ENCODE data around the gene ENDOG.
A peak's percentile ranks its signal among the peaks of the same experiment; 100 is the strongest.
"Not testable (repeated sequence)": the region's sequence is repeated elsewhere in the genome, so short reads cannot be mapped to it uniquely, and the experiment has no call there.

ENDOG gene

GRCh38 chr9:128785427-128785826 is 32.9 kb upstream of the ENDOG start:
- H3K4me3 ChIP-seq (ENCODE audit: low read length), result no peak overlapping the region
- H3K9me3 ChIP-seq (ENCODE audit: control insufficient read depth, low read depth, low read length), result no peaks in the 10 kb centered on the region
- no peaks in the 10 kb centered on the region for H3K27me3 ChIP-seq (ENCODE audit: control insufficient read depth, insufficient read depth, low read length)
- H3K27ac ChIP-seq (ENCODE audit: low read length), result no peak overlapping the region
- peaks cover 4% of the 10 kb centered on the region for H3K4me1 ChIP-seq (ENCODE audit: control insufficient read depth, low read depth, low read length)
- H3K36me3 ChIP-seq (ENCODE audit: control insufficient read depth, low read depth, low read length), result no peaks in the 10 kb centered on the region
- H3K9ac ChIP-seq (ENCODE audit: low read length), result no peak overlapping the region

- no peak within 1 kb of the TSS for H3K27ac ChIP-seq (ENCODE audit: low read length)
- peak within 1 kb of the TSS; percentile 87 for H3K4me3 ChIP-seq (ENCODE audit: low read length)
- no peaks in the 10 kb centered on the region for H3K27me3 ChIP-seq (ENCODE audit: control insufficient read depth, insufficient read depth, low read length)
- peak within 1 kb of the TSS; percentile 74 for H3K9ac ChIP-seq (ENCODE audit: low read length)
- peaks cover 8% of the 10 kb centered on the region for H3K36me3 ChIP-seq (ENCODE audit: control insufficient read depth, low read depth, low read length)
- no peaks in the 10 kb centered on the region for H3K9me3 ChIP-seq (ENCODE audit: control insufficient read depth, low read depth, low read length)
- peaks cover 4% of the 10 kb centered on the region for H3K4me1 ChIP-seq (ENCODE audit: control insufficient read depth, low read depth, low read length)
These were observed 31.4 kb upstream of the ENDOG start, which contains the start of gene TBC1D13 for GRCh38 chr9:128786681-128787601. TSS of gene TBC1D13 (plus strand) at chr9:128787253. CDS start at chr9:128787354, 101 bp downstream.

- Histone ChIP-seq H3K36me3 (ENCODE audit: control insufficient read depth, low read depth, low read length) (peaks cover 15% of the 10 kb centered on the region), H3K4me3 (ENCODE audit: low read length) (peak overlapping the region; percentile 87), H3K9me3 (ENCODE audit: control insufficient read depth, low read depth, low read length) (no peaks in the 10 kb centered on the region), H3K4me1 (ENCODE audit: control insufficient read depth, low read depth, low read length) (peaks cover 4% of the 10 kb centered on the region), H3K9ac (ENCODE audit: low read length) (peak overlapping the region; percentile 74), H3K27me3 (ENCODE audit: control insufficient read depth, insufficient read depth, low read length) (no peaks in the 10 kb centered on the region), H3K27ac (ENCODE audit: low read length) (no peak overlapping the region)
These were observed 30.6 kb upstream of the ENDOG start for GRCh38 chr9:128787659-128788058.

- Histone ChIP-seq H3K4me3 (ENCODE audit: low read length) (peak overlapping the region; percentile 87), H3K36me3 (ENCODE audit: control insufficient read depth, low read depth, low read length) (peaks cover 19% of the 10 kb centered on the region), H3K9ac (ENCODE audit: low read length) (no peak overlapping the region), H3K9me3 (ENCODE audit: control insufficient read depth, low read depth, low read length) (no peaks in the 10 kb centered on the region), H3K27me3 (ENCODE audit: control insufficient read depth, insufficient read depth, low read length) (no peaks in the 10 kb centered on the region), H3K4me1 (ENCODE audit: control insufficient read depth, low read depth, low read length) (peaks cover 4% of the 10 kb centered on the region), H3K27ac (ENCODE audit: low read length) (no peak overlapping the region)
These were observed 29.9 kb upstream of the ENDOG start for GRCh38 chr9:128788445-128788844.

GRCh38 chr9:128790536-128790935 is 27.8 kb upstream of the ENDOG start:
- H3K4me1 ChIP-seq (ENCODE audit: control insufficient read depth, low read depth, low read length), result peaks cover 4% of the 10 kb centered on the region
- H3K27me3 ChIP-seq (ENCODE audit: control insufficient read depth, insufficient read depth, low read length), result no peaks in the 10 kb centered on the region
- no peak overlapping the region for H3K9ac ChIP-seq (ENCODE audit: low read length)
- no peak overlapping the region for H3K4me3 ChIP-seq (ENCODE audit: low read length)
- H3K9me3 ChIP-seq (ENCODE audit: control insufficient read depth, low read depth, low read length), result no peaks in the 10 kb centered on the region
- no peak overlapping the region for H3K27ac ChIP-seq (ENCODE audit: low read length)
- H3K36me3 ChIP-seq (ENCODE audit: control insufficient read depth, low read depth, low read length), result peaks cover 25% of the 10 kb centered on the region

GRCh38 chr9:128792134-128792533 is 26.2 kb upstream of the ENDOG start:
- peaks cover 4% of the 10 kb centered on the region for H3K4me1 ChIP-seq (ENCODE audit: control insufficient read depth, low read depth, low read length)
- H3K36me3 ChIP-seq (ENCODE audit: control insufficient read depth, low read depth, low read length), result peaks cover 26% of the 10 kb centered on the region

GRCh38 chr9:128792978-128793686 is 25.2 kb upstream of the ENDOG start:
- Histone ChIP-seq H3K27ac (ENCODE audit: low read length) (no peak overlapping the region), H3K36me3 (ENCODE audit: control insufficient read depth, low read depth, low read length) (peaks cover 32% of the 10 kb centered on the region), H3K9me3 (ENCODE audit: control insufficient read depth, low read depth, low read length) (no peaks in the 10 kb centered on the region), H3K9ac (ENCODE audit: low read length) (no peak overlapping the region), H3K4me1 (ENCODE audit: control insufficient read depth, low read depth, low read length) (no peaks in the 10 kb centered on the region), H3K4me3 (ENCODE audit: low read length) (no peak overlapping the region), H3K27me3 (ENCODE audit: control insufficient read depth, insufficient read depth, low read length) (no peaks in the 10 kb centered on the region)

More at GRCh38 chr9:128792134-128792533, 26.2 kb upstream of the ENDOG start:
- Histone ChIP-seq H3K9me3 (ENCODE audit: control insufficient read depth, low read depth, low read length) (no peaks in the 10 kb centered on the region), H3K9ac (ENCODE audit: low read length) (no peak overlapping the region), H3K27me3 (ENCODE audit: control insufficient read depth, insufficient read depth, low read length) (no peaks in the 10 kb centered on the region), H3K27ac (ENCODE audit: low read length) (no peak overlapping the region), H3K4me3 (ENCODE audit: low read length) (no peak overlapping the region)

GRCh38 chr9:128794961-128795360 is 23.3 kb upstream of the ENDOG start:
- peaks cover 45% of the 10 kb centered on the region for H3K36me3 ChIP-seq (ENCODE audit: control insufficient read depth, low read depth, low read length)
- H3K4me1 ChIP-seq (ENCODE audit: control insufficient read depth, low read depth, low read length); H3K4me3 ChIP-seq (ENCODE audit: low read length); H3K27me3 ChIP-seq (ENCODE audit: control insufficient read depth, insufficient read depth, low read length); H3K9ac ChIP-seq (ENCODE audit: low read length); H3K9me3 ChIP-seq (ENCODE audit: control insufficient read depth, low read depth, low read length); H3K27ac ChIP-seq (ENCODE audit: low read length): not testable (repeated sequence)

- Histone ChIP-seq H3K36me3 (ENCODE audit: control insufficient read depth, low read depth, low read length) (peaks cover 41% of the 10 kb centered on the region), H3K27me3 (ENCODE audit: control insufficient read depth, insufficient read depth, low read length) (no peaks in the 10 kb centered on the region), H3K9ac (ENCODE audit: low read length) (no peak overlapping the region), H3K27ac (ENCODE audit: low read length) (no peak overlapping the region), H3K4me3 (ENCODE audit: low read length) (no peak overlapping the region), H3K4me1 (ENCODE audit: control insufficient read depth, low read depth, low read length) (no peaks in the 10 kb centered on the region), H3K9me3 (ENCODE audit: control insufficient read depth, low read depth, low read length) (no peaks in the 10 kb centered on the region)
These were observed 19.4 kb upstream of the ENDOG start for GRCh38 chr9:128798896-128799295.

GRCh38 chr9:128800061-128800460 is 18.2 kb upstream of the ENDOG start:
- Histone ChIP-seq H3K4me3 (ENCODE audit: low read length) (no peak overlapping the region), H3K27me3 (ENCODE audit: control insufficient read depth, insufficient read depth, low read length) (no peaks in the 10 kb centered on the region), H3K4me1 (ENCODE audit: control insufficient read depth, low read depth, low read length) (no peaks in the 10 kb centered on the region), H3K9ac (ENCODE audit: low read length) (no peak overlapping the region), H3K27ac (ENCODE audit: low read length) (no peak overlapping the region), H3K36me3 (ENCODE audit: control insufficient read depth, low read depth, low read length) (peaks cover 43% of the 10 kb centered on the region), H3K9me3 (ENCODE audit: control insufficient read depth, low read depth, low read length) (no peaks in the 10 kb centered on the region)

GRCh38 chr9:128802482-128802881 is 15.8 kb upstream of the ENDOG start:
- Histone ChIP-seq H3K4me3 (ENCODE audit: low read length) (no peak overlapping the region), H3K36me3 (ENCODE audit: control insufficient read depth, low read depth, low read length) (peaks cover 49% of the 10 kb centered on the region), H3K27ac (ENCODE audit: low read length) (no peak overlapping the region), H3K9me3 (ENCODE audit: control insufficient read depth, low read depth, low read length) (no peaks in the 10 kb centered on the region), H3K9ac (ENCODE audit: low read length) (no peak overlapping the region), H3K27me3 (ENCODE audit: control insufficient read depth, insufficient read depth, low read length) (no peaks in the 10 kb centered on the region), H3K4me1 (ENCODE audit: control insufficient read depth, low read depth, low read length) (no peaks in the 10 kb centered on the region)

Data from iPS-18a (cell line).